CD4-positive, alpha-beta T cell treated with Interleukin-21 for 1 hour (primary cell): ENCODE measurements around the gene SYT7.

Source experiments
- DNase-seq: peaks from one replicate; pipeline ENCODE4 v3.0.0-alpha.2; 2020

The SYT7 gene

GRCh38 chr11:61534933-61535839, 45.7 kb downstream of the SYT7 start:
- DNase-seq = no peak

GRCh38 chr11:61534025-61534932, 46.6 kb downstream of the SYT7 start:
- no peak for DNase-seq

GRCh38 chr11:61533401-61533800, 47.5 kb downstream of the SYT7 start:
- no peak for DNase-seq

GRCh38 chr11:61533039-61533375, 47.9 kb downstream of the SYT7 start:
- DNase-seq = no peak

- DNase-seq = peak; percentile 30
Observed at GRCh38 chr11:61532134-61533038, 48.5 kb downstream of the SYT7 start.

GRCh38 chr11:61531044-61531443, 49.8 kb downstream of the SYT7 start:
- DNase-seq = no peak

GRCh38 chr11:61529537-61530225, 51.2 kb downstream of the SYT7 start:
- DNase-seq = no peak

- no peak for DNase-seq
Observed at GRCh38 chr11:61528114-61528513, 52.8 kb downstream of the SYT7 start.

- no peak for DNase-seq
Observed at GRCh38 chr11:61526956-61527731, 53.7 kb downstream of the SYT7 start.

GRCh38 chr11:61526229-61526628, 54.6 kb downstream of the SYT7 start:
- DNase-seq = no peak

- DNase-seq = no peak
Observed at GRCh38 chr11:61524963-61525587, 55.8 kb downstream of the SYT7 start.

- DNase-seq = no peak
Observed at GRCh38 chr11:61524446-61524845, 56.4 kb downstream of the SYT7 start.

GRCh38 chr11:61522881-61523280, 58.0 kb downstream of the SYT7 start:
- DNase-seq = no peak

- DNase-seq = no peak
Observed at GRCh38 chr11:61518032-61518795, 62.7 kb downstream of the SYT7 start.

GRCh38 chr11:61516675-61517572, 64.0 kb downstream of the SYT7 start:
- peak; percentile 51 for DNase-seq

GRCh38 chr11:61516191-61516590, 64.7 kb downstream of the SYT7 start:
- DNase-seq = no peak

- DNase-seq = no peak
Observed at GRCh38 chr11:61515686-61516085, 65.2 kb downstream of the SYT7 start.

GRCh38 chr11:61514050-61514917, 66.6 kb downstream of the SYT7 start:
- no peak for DNase-seq
